Measurements from ENCODE around the gene PCBP3.

The PCBP3 gene

DNA sequence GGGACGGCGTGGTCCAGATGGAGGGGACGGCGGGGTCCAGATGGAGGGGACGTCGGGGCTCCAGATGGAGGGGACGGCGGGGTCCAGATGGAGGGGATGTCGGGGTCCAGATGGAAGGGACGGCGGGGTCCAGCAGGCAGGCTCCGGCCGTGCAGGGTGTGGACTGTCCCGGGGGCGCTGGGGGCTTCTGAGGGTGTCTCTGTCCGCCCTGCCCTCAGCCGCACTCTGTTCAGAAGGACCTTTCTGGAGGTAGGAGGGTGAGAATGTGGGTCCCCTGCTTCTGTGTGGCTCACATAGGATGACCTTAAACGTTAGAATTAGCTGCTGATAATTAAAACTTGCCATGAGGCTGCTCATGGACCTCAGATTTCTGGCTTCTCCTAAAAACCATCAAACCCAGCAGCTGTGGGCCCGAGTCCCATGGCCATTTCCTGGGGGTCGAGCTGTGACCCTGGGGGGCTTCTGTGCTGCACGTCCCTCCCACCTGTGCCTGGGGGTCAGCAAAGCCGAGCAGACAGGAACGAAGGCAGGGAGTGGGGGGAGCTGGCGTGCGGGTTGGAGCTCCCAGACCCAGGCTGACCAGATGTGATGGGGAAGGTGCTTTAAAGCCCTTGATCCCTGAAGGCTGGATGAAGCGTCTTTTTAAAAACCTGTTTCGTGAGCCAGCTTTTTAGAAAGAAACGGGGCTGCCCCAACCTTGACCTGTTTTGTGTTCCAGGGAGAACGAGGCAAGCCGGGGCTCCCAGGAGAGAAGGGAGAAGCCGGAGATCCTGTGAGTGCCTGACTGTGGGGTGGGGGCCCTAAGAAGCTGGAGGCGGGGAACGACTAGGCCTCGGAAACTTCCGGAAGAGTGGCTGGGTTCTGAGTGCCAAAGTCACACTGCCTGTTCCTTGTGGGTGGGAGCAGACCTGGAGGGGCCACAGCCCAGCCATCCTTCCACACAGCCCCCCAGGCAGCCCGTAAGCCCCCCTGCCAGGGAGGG is 345.1 kb downstream of the PCBP3 start:
- Histone ChIP-seq H3K27me3 (ENCODE audit: control insufficient read depth, insufficient read depth, low read length) (no peaks in the 10 kb centered on the region), H3K4me3 (ENCODE audit: low read length) (no peak overlapping the region), H3K9me3 (ENCODE audit: control insufficient read depth, low read length) (no peaks in the 10 kb centered on the region), H3K9ac (ENCODE audit: low read length) (no peak overlapping the region), H3K4me1 (ENCODE audit: control insufficient read depth, insufficient read depth, low read length) (no peaks in the 10 kb centered on the region), H3K36me3 (ENCODE audit: control insufficient read depth, insufficient read depth, low read length) (no peaks in the 10 kb centered on the region)

DNA sequence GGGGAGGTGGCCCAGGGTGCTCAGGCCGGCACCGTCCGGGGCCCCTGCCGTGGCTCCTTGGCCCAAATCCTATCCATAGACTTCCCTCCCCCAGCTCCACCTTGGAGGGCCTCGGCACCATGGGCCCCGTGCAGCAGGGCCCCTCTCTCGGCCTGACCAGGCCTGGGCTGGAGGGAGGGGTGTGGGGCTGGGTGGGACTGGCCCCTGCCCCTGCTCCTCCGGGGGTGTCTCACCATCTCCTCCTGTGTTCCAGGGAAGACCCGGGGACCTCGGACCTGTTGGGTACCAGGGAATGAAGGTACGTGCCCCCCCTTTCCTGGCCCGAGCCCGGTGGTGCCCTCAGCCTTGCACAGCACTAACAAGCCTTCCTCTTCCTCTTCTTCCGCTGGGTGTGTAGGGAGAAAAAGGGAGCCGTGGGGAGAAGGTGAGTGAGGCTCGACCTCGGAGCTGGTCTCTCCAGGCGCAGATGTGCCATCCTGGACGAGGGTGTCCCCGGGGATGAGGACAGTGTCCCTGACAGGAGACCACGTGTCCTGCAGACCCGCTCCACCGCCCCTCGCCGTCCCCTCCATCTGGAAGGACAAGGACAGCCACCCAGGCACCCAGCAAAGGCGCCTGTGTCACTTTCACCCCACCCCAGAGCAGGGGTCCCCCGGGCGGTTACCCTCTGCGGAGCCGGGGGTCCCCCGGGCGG is 346.0 kb downstream of the PCBP3 start:
- H3K4me3 ChIP-seq (ENCODE audit: low read length): no peak overlapping the region
- no peak overlapping the region for H3K9ac ChIP-seq (ENCODE audit: low read length)
- no peaks in the 10 kb centered on the region for H3K4me1 ChIP-seq (ENCODE audit: control insufficient read depth, insufficient read depth, low read length)
- H3K9me3 ChIP-seq (ENCODE audit: control insufficient read depth, low read length): no peaks in the 10 kb centered on the region
- no peaks in the 10 kb centered on the region for H3K36me3 ChIP-seq (ENCODE audit: control insufficient read depth, insufficient read depth, low read length)
- no peaks in the 10 kb centered on the region for H3K27me3 ChIP-seq (ENCODE audit: control insufficient read depth, insufficient read depth, low read length)

DNA sequence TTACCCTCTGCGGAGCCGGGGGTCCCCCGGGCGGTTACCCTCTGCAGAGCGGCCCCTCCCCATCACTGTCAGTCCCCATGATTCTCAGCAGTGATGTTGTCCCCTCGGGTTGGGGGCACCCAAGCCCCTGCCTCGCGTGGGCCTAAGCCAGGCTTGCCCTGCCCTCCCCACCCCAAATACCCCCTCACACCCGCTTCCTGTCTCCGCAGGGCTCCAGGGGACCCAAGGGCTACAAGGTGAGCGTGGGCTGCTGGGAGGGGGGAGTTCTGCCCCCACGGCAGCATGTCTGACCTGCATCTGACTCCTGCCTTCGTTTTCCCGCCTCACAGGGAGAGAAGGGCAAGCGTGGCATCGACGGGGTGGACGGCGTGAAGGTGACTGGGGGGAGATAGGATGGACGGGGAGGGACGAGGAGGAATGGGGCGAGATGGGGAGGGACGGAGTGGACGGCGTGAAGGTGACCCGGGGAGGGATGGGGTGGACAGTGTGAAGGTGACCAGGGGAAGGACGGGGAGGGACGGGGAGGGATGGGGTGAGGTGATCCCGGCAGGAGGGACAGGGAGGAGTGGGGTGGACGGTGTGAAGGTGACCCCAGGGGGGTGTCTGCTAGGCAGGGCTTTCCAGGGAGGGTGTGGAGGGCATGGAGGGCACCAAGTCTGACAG is 346.7 kb downstream of the PCBP3 start:
- Histone ChIP-seq H3K36me3 (ENCODE audit: control insufficient read depth, insufficient read depth, low read length) (no peaks in the 10 kb centered on the region), H3K9me3 (ENCODE audit: control insufficient read depth, low read length) (no peaks in the 10 kb centered on the region), H3K4me3 (ENCODE audit: low read length) (no peak overlapping the region), H3K4me1 (ENCODE audit: control insufficient read depth, insufficient read depth, low read length) (no peaks in the 10 kb centered on the region), H3K27me3 (ENCODE audit: control insufficient read depth, insufficient read depth, low read length) (no peaks in the 10 kb centered on the region), H3K9ac (ENCODE audit: low read length) (no peak overlapping the region)

DNA sequence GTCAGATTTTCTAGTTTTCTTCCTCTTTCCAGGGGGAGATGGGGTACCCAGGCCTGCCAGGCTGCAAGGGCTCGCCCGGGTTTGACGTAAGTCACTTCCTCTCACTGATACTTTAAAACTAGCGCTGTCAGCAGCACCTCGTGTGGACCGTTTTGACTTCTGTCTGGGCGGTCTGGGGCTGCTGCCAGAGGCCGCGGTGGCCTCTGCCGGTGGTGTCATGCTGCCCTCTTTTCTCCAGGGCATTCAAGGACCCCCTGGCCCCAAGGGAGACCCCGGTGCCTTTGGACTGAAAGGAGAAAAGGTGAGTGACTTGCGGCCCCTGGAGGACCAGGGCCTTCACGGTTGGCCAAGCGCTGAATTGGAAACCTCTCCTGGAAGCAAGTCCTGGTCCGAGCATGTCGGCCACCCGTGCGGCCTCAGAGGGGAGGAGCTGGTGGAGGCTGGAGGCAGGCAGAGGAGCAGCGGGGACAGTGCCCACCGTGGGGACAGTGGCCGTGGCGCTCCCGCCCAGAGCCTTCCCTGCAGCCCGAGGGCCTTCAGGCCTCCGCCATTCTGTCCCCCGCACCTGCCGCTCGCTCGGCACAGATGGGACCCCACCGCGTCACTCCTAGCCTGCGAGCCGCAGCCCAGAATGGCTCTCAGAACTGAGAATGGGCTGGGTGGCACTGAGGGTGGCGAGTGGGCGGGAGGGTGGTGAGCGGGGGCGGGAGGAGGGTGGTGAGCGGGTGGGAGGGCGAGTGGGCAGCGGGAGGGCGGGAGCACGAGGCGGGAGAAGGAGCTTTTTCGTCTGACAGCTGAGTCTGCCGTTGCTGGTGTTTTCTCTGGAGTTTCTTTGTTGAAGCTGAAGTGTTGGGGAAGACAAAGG is 347.4 kb downstream of the PCBP3 start:
- Histone ChIP-seq H3K27me3 (ENCODE audit: control insufficient read depth, insufficient read depth, low read length) (no peaks in the 10 kb centered on the region), H3K9ac (ENCODE audit: low read length) (no peak overlapping the region), H3K4me1 (ENCODE audit: control insufficient read depth, insufficient read depth, low read length) (no peaks in the 10 kb centered on the region), H3K4me3 (ENCODE audit: low read length) (no peak overlapping the region), H3K36me3 (ENCODE audit: control insufficient read depth, insufficient read depth, low read length) (no peaks in the 10 kb centered on the region), H3K9me3 (ENCODE audit: control insufficient read depth, low read length) (no peaks in the 10 kb centered on the region)

DNA sequence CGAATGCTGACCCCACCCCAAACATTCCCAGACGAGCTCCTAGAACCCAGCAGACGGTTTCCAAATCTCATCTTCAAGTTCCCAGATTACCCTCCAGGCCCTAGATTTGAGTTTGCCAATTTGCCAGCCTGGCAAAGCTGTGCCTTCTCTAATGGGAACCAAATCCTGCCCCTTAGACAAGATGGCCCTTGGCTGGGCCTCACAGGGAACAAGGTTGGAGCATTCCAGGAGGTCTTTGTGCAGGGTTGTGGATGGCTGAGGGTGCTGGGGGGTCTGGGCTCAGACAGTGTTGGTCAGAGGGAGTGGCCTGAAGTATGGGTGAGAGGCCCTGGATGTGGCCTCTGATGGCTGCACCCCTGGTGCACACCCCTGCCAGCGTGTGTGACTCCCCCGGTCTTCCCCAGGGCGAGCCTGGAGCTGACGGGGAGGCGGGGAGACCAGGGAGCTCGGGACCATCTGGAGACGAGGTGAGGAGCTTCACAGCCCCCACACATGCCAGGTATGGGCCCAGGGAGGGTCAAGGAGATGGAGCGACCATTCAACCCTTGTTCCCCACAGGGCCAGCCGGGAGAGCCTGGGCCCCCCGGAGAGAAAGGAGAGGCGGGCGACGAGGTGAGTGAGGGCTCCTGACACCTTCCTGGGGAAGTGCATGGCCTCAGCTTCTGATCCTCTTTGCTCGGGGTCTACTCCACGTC is 348.2 kb downstream of the PCBP3 start:
- Histone ChIP-seq H3K4me1 (ENCODE audit: control insufficient read depth, insufficient read depth, low read length) (no peaks in the 10 kb centered on the region), H3K9ac (ENCODE audit: low read length) (no peak overlapping the region), H3K27me3 (ENCODE audit: control insufficient read depth, insufficient read depth, low read length) (no peaks in the 10 kb centered on the region), H3K36me3 (ENCODE audit: control insufficient read depth, insufficient read depth, low read length) (no peaks in the 10 kb centered on the region), H3K4me3 (ENCODE audit: low read length) (no peak overlapping the region), H3K9me3 (ENCODE audit: control insufficient read depth, low read length) (no peaks in the 10 kb centered on the region)
